GM10266 (cell line): ENCODE data around the gene UNCX.

Experiments used
- DNase-seq: peaks from one replicate; pipeline ENCODE4 v3.0.0; 2012; ENCODE audit errors: extremely low spot score
- TF ChIP-seq, protein P1 (sequence below): IDR thresholded peaks from 2 replicates; pipeline ENCODE4 v1.5.1; 2012; ENCODE audit warnings: mild to moderate bottlenecking, low read depth; ENCODE audit not compliant: control insufficient read depth, insufficient read depth; ENCODE audit errors: missing control alignments

Gene UNCX

DNA sequence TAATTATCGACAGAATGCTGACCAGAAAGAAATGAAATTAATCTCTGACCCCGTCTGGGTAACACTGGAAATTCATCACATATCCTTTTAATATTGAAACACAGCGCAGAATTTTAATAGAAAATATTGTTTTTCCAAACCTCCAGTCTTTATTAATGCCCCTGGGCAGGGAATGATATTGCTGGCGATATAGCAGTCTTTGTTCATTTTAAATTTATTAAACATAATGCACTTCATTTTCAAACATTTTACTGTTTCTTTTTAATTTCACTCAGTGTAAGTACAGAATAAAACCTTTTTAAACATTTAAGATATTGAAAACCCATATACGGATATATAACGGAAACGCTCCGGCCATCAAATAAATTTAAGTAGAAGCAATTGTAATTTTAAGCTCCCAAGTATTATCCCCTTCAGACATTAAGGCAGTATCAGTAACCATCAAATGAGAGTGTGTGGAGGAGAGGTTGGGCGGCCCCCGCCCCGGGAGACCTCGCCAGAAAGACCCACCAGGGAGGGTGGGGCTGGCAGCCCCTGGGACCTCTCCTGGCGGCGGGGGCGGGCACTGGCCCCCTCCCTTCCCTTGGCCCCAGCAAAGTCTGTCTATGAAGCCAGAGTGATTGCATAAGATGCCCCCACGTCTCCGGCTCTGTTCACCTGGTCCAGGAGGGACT is 10.8 kb downstream of the UNCX start:
- TF ChIP-seq, protein P1, sequence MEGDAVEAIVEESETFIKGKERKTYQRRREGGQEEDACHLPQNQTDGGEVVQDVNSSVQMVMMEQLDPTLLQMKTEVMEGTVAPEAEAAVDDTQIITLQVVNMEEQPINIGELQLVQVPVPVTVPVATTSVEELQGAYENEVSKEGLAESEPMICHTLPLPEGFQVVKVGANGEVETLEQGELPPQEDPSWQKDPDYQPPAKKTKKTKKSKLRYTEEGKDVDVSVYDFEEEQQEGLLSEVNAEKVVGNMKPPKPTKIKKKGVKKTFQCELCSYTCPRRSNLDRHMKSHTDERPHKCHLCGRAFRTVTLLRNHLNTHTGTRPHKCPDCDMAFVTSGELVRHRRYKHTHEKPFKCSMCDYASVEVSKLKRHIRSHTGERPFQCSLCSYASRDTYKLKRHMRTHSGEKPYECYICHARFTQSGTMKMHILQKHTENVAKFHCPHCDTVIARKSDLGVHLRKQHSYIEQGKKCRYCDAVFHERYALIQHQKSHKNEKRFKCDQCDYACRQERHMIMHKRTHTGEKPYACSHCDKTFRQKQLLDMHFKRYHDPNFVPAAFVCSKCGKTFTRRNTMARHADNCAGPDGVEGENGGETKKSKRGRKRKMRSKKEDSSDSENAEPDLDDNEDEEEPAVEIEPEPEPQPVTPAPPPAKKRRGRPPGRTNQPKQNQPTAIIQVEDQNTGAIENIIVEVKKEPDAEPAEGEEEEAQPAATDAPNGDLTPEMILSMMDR: no peak

DNA sequence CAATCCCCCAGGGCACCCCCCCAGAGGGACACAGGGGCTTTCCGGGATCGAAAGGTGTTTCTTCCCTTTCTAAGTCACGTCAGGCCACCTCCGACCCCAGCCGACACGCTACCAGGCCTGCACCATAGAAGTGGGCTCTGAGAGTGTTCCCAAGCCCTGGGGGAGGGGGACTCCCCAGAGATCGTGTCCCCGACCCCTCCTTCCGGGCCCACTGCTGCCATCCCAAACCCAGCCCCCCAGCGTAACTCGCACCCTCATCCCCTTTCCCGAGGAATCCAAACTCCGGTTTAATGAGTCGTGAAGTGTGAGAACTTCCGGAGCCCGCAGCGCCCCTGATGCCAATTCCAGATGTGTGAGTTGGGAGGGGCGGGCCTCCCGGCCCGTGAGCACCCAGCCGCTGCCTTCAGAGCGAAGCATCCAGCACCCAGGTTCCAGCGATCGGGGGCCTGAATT is 11.3 kb downstream of the UNCX start:
- TF ChIP-seq, protein P1: no peak
- no peak for DNase-seq

More for the DNA sequence above, 10.8 kb downstream of the UNCX start:
- no peak for DNase-seq

DNA sequence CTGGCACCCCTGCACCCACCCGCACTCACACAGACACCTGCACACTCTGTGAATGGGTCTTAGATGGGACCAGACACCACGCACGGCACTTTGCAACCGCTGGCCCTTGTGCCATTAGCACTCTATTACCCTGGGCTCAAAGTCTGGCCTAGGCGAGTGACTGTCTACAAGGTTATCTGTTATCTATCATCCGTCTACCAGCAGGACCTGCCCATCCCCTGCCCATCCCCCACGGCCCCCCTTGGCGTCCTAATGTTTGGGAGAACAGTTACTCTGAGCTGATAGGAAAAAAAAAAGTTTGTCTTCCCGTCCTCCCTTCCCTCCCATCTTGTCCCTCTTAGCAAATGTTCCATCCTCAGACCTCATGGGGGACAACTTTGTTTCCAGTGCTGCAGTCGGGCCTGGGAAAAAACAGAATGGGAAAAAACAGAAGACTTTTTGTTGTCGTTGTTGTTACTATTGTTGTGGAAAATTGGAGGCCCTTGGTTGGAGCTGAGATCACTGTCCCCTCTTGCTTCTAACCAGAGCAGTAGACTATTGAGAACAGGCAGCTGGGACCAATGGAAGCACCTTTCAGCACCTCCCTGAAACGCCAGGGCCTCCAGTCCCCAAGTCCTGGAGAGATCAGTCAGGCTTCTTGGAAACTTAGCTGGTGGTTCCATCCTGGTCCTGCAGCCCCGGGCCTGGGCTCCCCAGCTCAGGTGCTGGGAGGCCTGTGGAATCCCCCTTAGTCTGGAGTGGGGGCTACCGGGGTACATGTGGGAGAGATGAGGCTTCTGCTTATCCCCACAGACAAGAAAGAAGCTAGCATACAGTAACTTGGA is 12.2 kb downstream of the UNCX start:
- no peak for DNase-seq
- TF ChIP-seq, protein P1: no peak

DNA sequence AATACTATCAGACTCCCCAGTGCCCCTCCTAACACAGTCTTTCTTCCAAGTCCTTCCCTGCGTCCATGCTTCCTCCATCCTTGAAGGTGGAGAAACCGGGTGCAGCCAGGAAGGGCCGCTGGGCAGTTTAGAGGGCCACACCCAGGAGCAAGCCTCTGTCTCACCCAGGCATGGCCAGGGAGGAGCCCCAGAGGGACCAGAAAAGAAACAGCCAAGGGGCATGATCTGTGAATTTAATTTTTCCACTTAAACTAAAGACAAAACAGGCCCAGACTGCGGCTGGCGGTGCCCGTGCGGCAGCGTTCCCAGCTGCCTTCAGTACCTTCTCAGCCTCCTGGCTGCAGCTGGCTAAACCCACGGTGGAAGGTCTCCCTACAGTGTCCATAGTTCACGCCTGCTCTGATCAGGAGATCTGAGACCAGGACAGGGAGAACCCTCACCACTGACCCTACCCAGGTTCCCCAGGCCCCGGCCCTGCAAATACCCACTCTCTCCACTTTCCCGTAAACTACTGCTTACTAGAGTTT is 12.9 kb downstream of the UNCX start:
- DNase-seq: no peak
- TF ChIP-seq, protein P1: no peak

DNA sequence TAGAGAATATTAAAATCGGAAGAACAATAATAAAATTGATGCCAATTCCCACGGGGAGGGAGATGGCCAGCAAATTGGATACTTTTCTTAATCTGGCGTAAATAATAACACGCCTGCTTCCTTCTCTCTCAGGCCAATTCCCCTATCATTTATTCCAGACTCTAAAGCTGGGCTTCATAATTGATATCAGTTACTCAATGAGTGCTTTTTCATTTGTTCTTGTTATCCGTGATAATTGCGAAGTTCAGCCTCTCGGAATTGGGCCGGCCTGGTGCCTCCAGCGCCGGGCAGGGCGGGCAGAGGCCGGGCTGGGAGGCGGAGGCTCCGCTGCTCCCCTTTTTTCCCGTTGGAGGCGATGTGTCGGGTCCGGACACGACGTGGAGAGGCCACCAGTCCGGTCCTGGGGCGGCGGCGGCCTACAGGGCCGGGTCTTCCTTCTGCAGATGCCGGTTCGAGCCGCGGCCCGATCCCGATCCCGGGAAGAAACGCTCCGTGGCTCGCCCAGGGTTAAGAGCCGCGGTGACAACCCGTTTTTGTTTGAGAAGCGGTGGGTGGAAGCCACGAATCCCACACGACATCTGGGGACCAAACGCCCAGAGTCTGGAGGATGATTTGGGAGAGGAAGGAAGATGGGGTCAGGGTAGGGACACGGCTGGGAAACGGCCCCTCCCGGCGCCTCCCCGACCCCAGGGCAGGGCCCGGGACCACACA is 13.6 kb downstream of the UNCX start:
- no peak for DNase-seq
- TF ChIP-seq, protein P1: no peak

DNA sequence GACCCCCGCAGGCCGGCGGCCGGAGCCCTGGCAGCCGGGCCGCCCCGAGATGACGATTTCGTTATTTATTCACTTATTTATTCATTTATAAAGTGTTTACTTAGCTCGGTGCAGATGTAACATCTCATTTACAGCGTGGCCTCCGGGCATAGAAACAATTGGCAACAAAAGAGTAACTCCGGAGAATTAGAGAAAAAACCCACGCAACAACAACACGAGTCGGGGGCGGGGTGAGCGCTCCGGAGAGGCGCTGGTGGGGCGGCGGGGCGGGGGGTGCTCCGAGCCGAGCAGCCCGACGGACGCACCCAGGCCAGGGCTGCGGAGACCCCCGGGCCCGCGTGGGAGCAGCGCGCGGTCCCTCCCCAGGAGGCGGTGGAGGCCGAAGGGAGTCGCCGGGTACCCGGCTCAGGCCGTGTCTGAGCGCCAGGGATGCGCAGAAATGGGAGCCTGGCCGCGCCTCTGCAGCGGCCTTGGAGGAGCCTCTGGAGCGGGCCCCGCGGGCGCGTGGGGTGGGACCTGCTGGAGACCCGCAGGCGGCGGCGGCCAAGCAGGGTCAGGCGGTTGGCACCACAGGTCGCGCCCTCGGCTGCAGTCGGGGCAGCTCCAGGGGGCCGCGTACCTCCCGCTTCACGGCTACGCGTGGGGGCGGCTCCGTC is 14.3 kb downstream of the UNCX start:
- DNase-seq: no peak
- TF ChIP-seq, protein P1: no peak
